H9 (cell line): ENCODE results near the gene PCDHA8. TPM values are rescaled to one million over a fixed set of nuclear protein-coding genes. Genes with fewer than 3 reads are reported as not detected.
"Not testable (repeated sequence)": the region's sequence is repeated elsewhere in the genome, so short reads cannot be mapped to it uniquely, and the experiment has no call there.

Experiments
- DNase-seq: peaks from one replicate; pipeline ENCODE4 v3.0.0-alpha.2; 2017
- H2AFZ ChIP-seq: one replicate; pipeline ENCODE4 v1.6.1; 2013; ENCODE audit warnings: mild to moderate bottlenecking, low read length, control low read depth, moderate library complexity
- H2AK5ac ChIP-seq: 2 replicates; pipeline ENCODE4 v1.6.1; 2013; ENCODE audit warnings: low read length, control low read depth, mixed read lengths; ENCODE audit not compliant: insufficient read length
- H2BK120ac ChIP-seq: one replicate; pipeline ENCODE4 v1.6.1; 2013; ENCODE audit warnings: low read depth, mild to moderate bottlenecking, low read length, control low read depth, inconsistent platforms; ENCODE audit not compliant: poor library complexity, severe bottlenecking
- H2BK12ac ChIP-seq: 2 replicates; pipeline ENCODE4 v1.6.1; 2013; ENCODE audit warnings: low read length, control low read depth, mixed read lengths, low read depth; ENCODE audit not compliant: insufficient read length
- H2BK15ac ChIP-seq: 2 replicates; pipeline ENCODE4 v1.6.1; 2013; ENCODE audit warnings: low read depth, low read length, control low read depth
- H2BK20ac ChIP-seq: one replicate; pipeline ENCODE4 v1.6.1; 2013; ENCODE audit warnings: low read depth, mild to moderate bottlenecking, low read length, control low read depth, inconsistent platforms; ENCODE audit not compliant: poor library complexity, severe bottlenecking
- H2BK5ac ChIP-seq: 2 replicates; pipeline ENCODE4 v1.6.1; 2013; ENCODE audit warnings: low read length, control low read depth, mixed read lengths; ENCODE audit not compliant: insufficient read length
- H3K14ac ChIP-seq: 2 replicates; pipeline ENCODE4 v1.6.1; 2013; ENCODE audit warnings: low read length, control low read depth; ENCODE audit not compliant: insufficient read depth
- H3K18ac ChIP-seq: 2 replicates; pipeline ENCODE4 v1.6.1; 2013; ENCODE audit warnings: low read depth, mild to moderate bottlenecking, mixed read lengths, low read length, control low read depth; ENCODE audit not compliant: insufficient read length
- H3K23ac ChIP-seq: 2 replicates; pipeline ENCODE4 v1.6.1; 2013; ENCODE audit warnings: low read length, control low read depth, mixed read lengths, low read depth; ENCODE audit not compliant: insufficient read length
- H3K23me2 ChIP-seq: 2 replicates; pipeline ENCODE4 v1.6.1; 2013; ENCODE audit warnings: low read depth, mild to moderate bottlenecking, mixed read lengths, low read length, control low read depth; ENCODE audit not compliant: insufficient read length, poor library complexity, severe bottlenecking
- H3K27ac ChIP-seq: 2 replicates; pipeline ENCODE4 v1.5.1; 2013; ENCODE audit warnings: low read length, control low read depth, mixed read lengths, low read depth; ENCODE audit not compliant: insufficient read length
- H3K27me3 ChIP-seq: 2 replicates; pipeline ENCODE4 v1.6.1; 2013; ENCODE audit warnings: low read length, control low read depth, inconsistent platforms; ENCODE audit not compliant: insufficient read depth
- H3K4ac ChIP-seq: 2 replicates; pipeline ENCODE4 v1.6.1; 2013; ENCODE audit warnings: low read depth, mild to moderate bottlenecking, control low read depth, inconsistent platforms, low read length, moderate library complexity
- H3K4me1 ChIP-seq: 2 replicates; pipeline ENCODE4 v1.6.1; 2013; ENCODE audit warnings: low read length, control low read depth, inconsistent platforms; ENCODE audit not compliant: insufficient read depth
- H3K4me2 ChIP-seq: 2 replicates; pipeline ENCODE4 v1.6.1; 2013; ENCODE audit warnings: low read length, control low read depth, mixed read lengths; ENCODE audit not compliant: insufficient read length, insufficient read depth
- H3K56ac ChIP-seq: 2 replicates; pipeline ENCODE4 v1.6.1; 2013; ENCODE audit warnings: low read depth, mild to moderate bottlenecking, mixed read lengths, low read length, control low read depth; ENCODE audit not compliant: insufficient read length
- H3K79me1 ChIP-seq: 2 replicates; pipeline ENCODE4 v1.6.1; 2013; ENCODE audit warnings: low read depth, mild to moderate bottlenecking, moderate library complexity, low read length, control low read depth, inconsistent platforms; ENCODE audit not compliant: insufficient read depth, poor library complexity, severe bottlenecking
- H3K79me2 ChIP-seq: 2 replicates; pipeline ENCODE4 v1.6.1; 2013; ENCODE audit warnings: low read length, control low read depth, inconsistent platforms; ENCODE audit not compliant: insufficient read depth
- H3K9ac ChIP-seq: 2 replicates; pipeline ENCODE4 v1.6.1; 2013; ENCODE audit warnings: low read length, control low read depth, mixed read lengths; ENCODE audit not compliant: insufficient read length; ENCODE audit errors: extremely low read depth
- H3K9me3 ChIP-seq: one replicate; pipeline ENCODE4 v1.6.1; 2013; ENCODE audit warnings: low read depth, low read length, inconsistent platforms; ENCODE audit not compliant: control insufficient read depth
- H3T11ph ChIP-seq: one replicate; pipeline ENCODE4 v1.6.1; 2013; ENCODE audit warnings: mild to moderate bottlenecking, low read length, control low read depth, inconsistent platforms
- H4K20me1 ChIP-seq: one replicate; pipeline ENCODE4 v1.6.1; 2013; ENCODE audit not compliant: control insufficient read depth, insufficient read length, insufficient read depth
- H4K5ac ChIP-seq: 2 replicates; pipeline ENCODE4 v1.6.1; 2013; ENCODE audit warnings: low read depth, mild to moderate bottlenecking, mixed read lengths, low read length, control low read depth; ENCODE audit not compliant: insufficient read length
- H4K8ac ChIP-seq: replicated peaks from 2 replicates; pipeline ENCODE4 v1.6.1; 2013; ENCODE audit warnings: low read length, control low read depth, mixed read lengths, low read depth; ENCODE audit not compliant: insufficient read length
- H4K91ac ChIP-seq: 2 replicates; pipeline ENCODE4 v1.6.1; 2013; ENCODE audit warnings: low read depth, mild to moderate bottlenecking, moderate library complexity, mixed read lengths, low read length, control low read depth; ENCODE audit not compliant: insufficient read length
- H3K27ac Mint-ChIP-seq, 3 experiments: 2 replicates in 2 of 3; 3 replicates in 1 of 3; pipeline ENCODE4 v1.8.0; 2020 to 2021; ENCODE audit warnings: mixed read lengths in 3 of 3, mild to moderate bottlenecking in 1 of 3, moderate library complexity in 1 of 3
- H3K27me3 Mint-ChIP-seq: 2 replicates; pipeline ENCODE4 v1.8.0; 2021; ENCODE audit warnings: low read depth, mild to moderate bottlenecking, moderate library complexity, mixed read lengths
- H3K36me3 Mint-ChIP-seq, 3 experiments: 2 replicates in 2 of 3; 3 replicates in 1 of 3; pipeline ENCODE4 v1.8.0; 2020 to 2021; ENCODE audit warnings: low read depth in 3 of 3, mixed read lengths in 3 of 3; ENCODE audit not compliant: insufficient read depth in 1 of 3
- H3K4me1 Mint-ChIP-seq, 2 experiments: 2 replicates each; pipeline ENCODE4 v1.8.0; 2020; ENCODE audit warnings: mixed read lengths in 2 of 2
- H3K4me3 Mint-ChIP-seq, 2 experiments: 2 replicates in 1 of 2; 3 replicates in 1 of 2; pipeline ENCODE4 v1.8.0; 2020 to 2021; ENCODE audit warnings: mild to moderate bottlenecking in 2 of 2, mixed read lengths in 2 of 2, moderate library complexity in 1 of 2
- H3K9me3 Mint-ChIP-seq, 2 experiments: 2 replicates in 1 of 2; 3 replicates in 1 of 2; pipeline ENCODE4 v1.8.0; 2020; ENCODE audit warnings: mild to moderate bottlenecking in 2 of 2, mixed read lengths in 2 of 2, moderate library complexity in 1 of 2
- CTCF ChIP-seq: fragments of 200-600 bp; sonication (generic); conservative IDR thresholded peaks from 3 replicates; pipeline ENCODE4 v1.8.0; 2021; ENCODE audit warnings: antibody characterized with exemption, mild to moderate bottlenecking
- WGBS: extraction: QIAGEN DNeasy Blood & Tissue Kit; methylation state at CpG from one replicate; pipeline ENCODE4 v1.1.7; 2013; ENCODE audit warnings: missing lambda C conversion rate, low lambda C conversion rate, mixed read lengths; ENCODE audit not compliant: insufficient read length; ENCODE audit errors: extremely low coverage; 5-methylcytosine and 5-hydroxymethylcytosine counted together
- total RNA-seq: library from RNA; stranded (reverse); gene quantifications from 2 replicates; pipeline ENCODE4 v1.2.1, GENCODE V29; 2021

Gene PCDHA8
- total RNA-seq, 1 experiment from 2014 or later, result 0.57 TPM

DNA sequence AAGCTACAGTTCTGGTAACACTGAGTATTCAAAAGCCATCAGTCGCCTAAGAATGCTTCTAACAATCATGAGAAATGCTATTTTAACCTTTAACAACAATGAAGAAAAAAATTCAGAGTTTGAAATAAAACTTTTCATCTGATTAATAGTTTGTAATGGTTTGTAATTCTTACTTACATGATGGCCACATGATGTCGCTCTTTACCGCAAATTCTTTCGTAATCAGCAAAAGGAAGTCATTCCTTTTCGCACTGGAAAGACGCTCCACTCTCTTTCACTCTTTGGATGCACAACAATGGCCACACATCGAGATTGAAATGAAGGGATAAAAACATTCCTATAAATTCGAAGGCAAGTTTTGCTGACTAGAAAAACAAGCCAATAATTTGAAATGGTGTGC, 7.0 kb upstream of the PCDHA8 start, which contains the start of gene PCDHA7:
PCDHA7 (plus strand) TSS at position 277 of the 400 bp plus-strand sequence; CDS start at position 392, 115 bp downstream.
- H3K4me2 ChIP-seq, result no peak within 1 kb of the TSS
- H3K79me1 ChIP-seq, result no peaks in the 10 kb centered on the region
- H3K23me2 ChIP-seq, result no peaks in the 10 kb centered on the region
- H3K9ac ChIP-seq, result no peak within 1 kb of the TSS
- H3K14ac ChIP-seq, result no peak within 1 kb of the TSS
- H3K27me3 ChIP-seq, result no peaks in the 10 kb centered on the region
- no peak within 1 kb of the TSS for H3K4ac ChIP-seq
- DNase-seq, result no peak
- H3K56ac ChIP-seq, result no peak within 1 kb of the TSS
- Mint-ChIP-seq H3K27ac (no peak within 1 kb of the TSS), H3K36me3 (peaks cover 17 to 44% (median 19%) of the 10 kb centered on the region in 3 experiments), H3K4me3 (peak within 1 kb of the TSS in 1 of 2 experiments; percentile 33; a peak in 1 of 5 replicates), H3K9me3 (peaks cover 25 to 28% of the 10 kb centered on the region in 2 experiments), H3K4me1 (peaks cover 0 to 5% of the 10 kb centered on the region in 2 experiments; a peak in 1 of 4 replicates), H3K27me3 (no peaks in the 10 kb centered on the region)
- no peak within 1 kb of the TSS for H2BK20ac ChIP-seq
- no peak within 1 kb of the TSS for H2BK12ac ChIP-seq
- no peak within 1 kb of the TSS for H3T11ph ChIP-seq
- H3K4me1 ChIP-seq, result no peaks in the 10 kb centered on the region
- no peaks in the 10 kb centered on the region for H3K9me3 ChIP-seq
- no peak within 1 kb of the TSS for H2BK5ac ChIP-seq
- no peak within 1 kb of the TSS for H2BK120ac ChIP-seq
- no peaks in the 10 kb centered on the region for H4K20me1 ChIP-seq
- H2AFZ ChIP-seq, result no peak within 1 kb of the TSS
- no peak within 1 kb of the TSS for H3K18ac ChIP-seq
- no peak within 1 kb of the TSS for H2BK15ac ChIP-seq
- no peak within 1 kb of the TSS for H3K23ac ChIP-seq
- H3K79me2 ChIP-seq, result no peaks in the 10 kb centered on the region
- no CpG with 5 or more reads among the region's 8 CpGs for WGBS
- H4K8ac ChIP-seq, result no peak within 1 kb of the TSS
- 0 out of 3 replicates have a peak, but pooled peaks have one; percentile 19 for TF ChIP-seq CTCF
- H2AK5ac ChIP-seq, result no peak within 1 kb of the TSS
- H4K5ac ChIP-seq, result no peak within 1 kb of the TSS
- H3K27ac ChIP-seq, result no peak within 1 kb of the TSS
- H4K91ac ChIP-seq, result no peak within 1 kb of the TSS

DNA sequence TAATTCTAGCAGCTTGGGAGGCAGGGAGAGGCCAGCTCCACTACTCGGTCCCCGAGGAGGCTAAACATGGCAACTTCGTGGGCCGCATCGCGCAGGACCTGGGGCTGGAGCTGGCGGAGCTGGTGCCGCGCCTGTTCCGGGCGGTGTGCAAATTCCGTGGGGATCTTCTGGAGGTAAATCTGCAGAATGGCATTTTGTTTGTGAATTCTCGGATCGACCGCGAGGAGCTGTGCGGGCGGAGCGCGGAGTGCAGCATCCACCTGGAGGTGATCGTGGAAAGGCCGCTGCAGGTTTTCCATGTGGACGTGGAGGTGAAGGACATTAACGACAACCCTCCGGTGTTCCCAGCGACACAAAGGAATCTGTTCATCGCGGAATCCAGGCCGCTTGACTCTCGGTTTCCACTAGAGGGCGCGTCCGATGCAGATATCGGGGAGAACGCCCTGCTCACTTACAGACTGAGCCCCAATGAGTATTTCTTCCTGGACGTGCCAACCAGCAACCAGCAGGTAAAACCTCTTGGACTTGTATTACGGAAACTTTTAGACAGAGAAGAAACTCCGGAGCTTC, 6.5 kb upstream of the PCDHA8 start:
- H3K27me3 ChIP-seq, H3K4me1 ChIP-seq, H4K91ac ChIP-seq, H3K27ac Mint-ChIP-seq, H4K5ac ChIP-seq, H2BK20ac ChIP-seq, H3K18ac ChIP-seq, H2AK5ac ChIP-seq, H3K9me3 ChIP-seq, H2BK5ac ChIP-seq, H3K79me2 ChIP-seq, H3K27ac ChIP-seq, H3K4me1 Mint-ChIP-seq, H4K8ac ChIP-seq, H4K20me1 ChIP-seq, H3K27me3 Mint-ChIP-seq, H3K79me1 ChIP-seq, H2AFZ ChIP-seq, H3K14ac ChIP-seq, H3T11ph ChIP-seq, H3K4ac ChIP-seq, H3K4me2 ChIP-seq, H3K23me2 ChIP-seq, H2BK15ac ChIP-seq, H3K9ac ChIP-seq, H3K56ac ChIP-seq, H2BK12ac ChIP-seq, H3K23ac ChIP-seq, H2BK120ac ChIP-seq, DNase-seq: not testable (repeated sequence)
- Mint-ChIP-seq H3K36me3 (peaks cover 14 to 38% (median 15%) of the 10 kb centered on the region in 3 experiments), H3K4me3 (peak overlapping the region in 1 of 2 experiments; percentile 33; a peak in 1 of 5 replicates), H3K9me3 (peaks cover 20 to 26% of the 10 kb centered on the region in 2 experiments)
- WGBS, result no CpG with 5 or more reads among the region's 38 CpGs
